HG02588 (cell line): Measurements from ENCODE around the gene SELENOT.
"Not testable (repeated sequence)": the region's sequence is repeated elsewhere in the genome, so short reads cannot be mapped to it uniquely, and the experiment has no call there.

Experiments
- ATAC-seq: cut with Tn5 transposase; IDR thresholded peaks from one replicate; pipeline ENCODE4 v1.9.1; 2021; ENCODE audit warnings: mild to moderate bottlenecking, moderate library complexity; ENCODE audit not compliant: unreplicated experiment

SELENOT gene

GRCh38 chr3:150607267-150608065 lies 4.3 kb downstream of the SELENOT start:
- no peak for ATAC-seq

GRCh38 chr3:150609988-150610387 lies 6.9 kb downstream of the SELENOT start:
- no peak for ATAC-seq

GRCh38 chr3:150610785-150611184 lies 7.7 kb downstream of the SELENOT start:
- no peak for ATAC-seq

- no peak for ATAC-seq
These were observed 8.5 kb downstream of the SELENOT start for GRCh38 chr3:150611666-150612065.

- no peak for ATAC-seq
These were observed 9.4 kb downstream of the SELENOT start for GRCh38 chr3:150612494-150612893.

- ATAC-seq: no peak
These were observed 9.9 kb downstream of the SELENOT start for GRCh38 chr3:150613034-150613433.

GRCh38 chr3:150613709-150614480 lies 10.8 kb downstream of the SELENOT start:
- no peak for ATAC-seq

- ATAC-seq: no peak
These were observed 17.0 kb downstream of the SELENOT start for GRCh38 chr3:150620002-150620689.

GRCh38 chr3:150622955-150623354 lies 19.8 kb downstream of the SELENOT start:
- not testable (repeated sequence) for ATAC-seq

GRCh38 chr3:150623945-150624344 lies 20.8 kb downstream of the SELENOT start:
- no peak for ATAC-seq

- ATAC-seq: no peak
These were observed 23.2 kb downstream of the SELENOT start for GRCh38 chr3:150626148-150626930.

GRCh38 chr3:150627557-150627956 lies 24.4 kb downstream of the SELENOT start:
- ATAC-seq: no peak

- no peak for ATAC-seq
These were observed 28.5 kb downstream of the SELENOT start for GRCh38 chr3:150631515-150632221.

GRCh38 chr3:150635076-150635475 lies 32.0 kb downstream of the SELENOT start:
- ATAC-seq: no peak

- ATAC-seq: peak; percentile 62
These were observed 32.4 kb downstream of the SELENOT start for GRCh38 chr3:150635526-150635925.

- ATAC-seq: no peak
These were observed 33.1 kb downstream of the SELENOT start for GRCh38 chr3:150636258-150636657.

GRCh38 chr3:150639262-150639661 lies 36.1 kb downstream of the SELENOT start:
- ATAC-seq: no peak

GRCh38 chr3:150640256-150640655 lies 37.1 kb downstream of the SELENOT start:
- ATAC-seq: no peak

- ATAC-seq: peak; percentile 78
These were observed 50.0 kb downstream of the SELENOT start for GRCh38 chr3:150653110-150653561.

GRCh38 chr3:150656316-150656715 lies 53.2 kb downstream of the SELENOT start:
- ATAC-seq: no peak
